HG03095 (cell line): Measurements from ENCODE around the gene DOHH.

Experiments used
- ATAC-seq: cut with Tn5 transposase; IDR thresholded peaks from one replicate; pipeline ENCODE4 v1.9.1; 2021; ENCODE audit warnings: moderate library complexity; ENCODE audit not compliant: unreplicated experiment

DOHH gene

DNA sequence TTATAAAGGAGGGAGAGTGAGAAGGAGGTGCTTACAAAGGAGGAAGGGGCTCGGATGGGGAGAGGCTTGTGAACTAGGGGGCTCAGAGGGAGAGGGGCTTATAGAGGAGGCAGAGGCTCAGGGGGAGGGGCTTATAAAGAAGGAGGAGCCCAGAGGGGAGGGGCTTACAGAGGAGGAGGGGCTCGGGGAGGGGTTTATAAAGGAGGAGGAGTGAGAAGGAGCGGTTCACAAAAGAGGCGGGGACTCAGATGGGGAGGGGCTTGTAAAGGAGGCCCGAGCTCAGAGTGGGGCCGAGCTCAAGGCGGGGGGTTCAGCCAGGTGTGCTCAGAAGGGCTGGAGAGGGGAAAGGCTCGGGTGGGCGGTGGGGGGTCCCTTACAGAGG, 20.6 kb downstream of the DOHH start:
- no peak for ATAC-seq

GRCh38 chr19:3479177-3479833, 21.2 kb downstream of the DOHH start:
- ATAC-seq, result no peak

DNA sequence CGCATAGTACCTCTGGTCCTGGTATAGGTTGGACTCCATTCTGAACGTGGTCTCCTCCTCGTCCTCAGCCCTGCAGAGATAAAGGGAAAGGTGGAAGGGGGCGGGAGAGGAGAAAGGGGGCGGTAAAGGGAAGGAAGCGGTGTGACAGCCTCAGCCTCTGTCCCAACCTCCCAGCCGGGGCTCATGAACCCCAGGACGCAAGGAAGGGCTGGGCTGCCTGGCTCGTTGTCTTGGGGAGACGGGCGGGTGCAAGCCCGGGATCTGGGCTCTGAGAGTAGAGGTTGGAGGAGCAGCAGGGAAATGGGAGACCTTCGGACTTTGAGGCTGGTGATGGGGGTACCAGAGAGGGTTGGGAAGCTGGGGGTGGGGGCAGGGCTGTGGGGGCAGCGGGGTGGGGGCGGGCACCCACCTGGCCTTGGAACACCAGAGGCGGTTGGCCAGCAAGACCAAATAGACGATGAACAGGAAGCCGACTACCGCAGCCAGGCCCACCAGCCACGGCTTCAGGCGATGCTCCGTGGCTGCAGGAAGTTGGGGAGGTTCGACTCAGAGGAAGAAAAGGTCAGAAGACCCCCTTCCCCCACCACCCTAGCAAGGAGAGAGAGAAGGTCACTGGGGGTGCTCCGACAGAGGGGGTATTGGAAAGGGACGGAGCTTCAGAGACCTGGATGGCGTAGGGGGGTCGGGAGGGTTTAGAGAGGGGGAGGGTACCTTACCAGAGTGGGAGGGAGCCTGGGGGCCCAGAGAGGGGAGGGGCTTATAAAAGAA, 21.9 kb downstream of the DOHH start:
- ATAC-seq, result no peak

GRCh38 chr19:3477951-3478350, 22.5 kb downstream of the DOHH start:
- ATAC-seq, result no peak

GRCh38 chr19:3477506-3477905, 23.0 kb downstream of the DOHH start:
- ATAC-seq, result no peak

DNA sequence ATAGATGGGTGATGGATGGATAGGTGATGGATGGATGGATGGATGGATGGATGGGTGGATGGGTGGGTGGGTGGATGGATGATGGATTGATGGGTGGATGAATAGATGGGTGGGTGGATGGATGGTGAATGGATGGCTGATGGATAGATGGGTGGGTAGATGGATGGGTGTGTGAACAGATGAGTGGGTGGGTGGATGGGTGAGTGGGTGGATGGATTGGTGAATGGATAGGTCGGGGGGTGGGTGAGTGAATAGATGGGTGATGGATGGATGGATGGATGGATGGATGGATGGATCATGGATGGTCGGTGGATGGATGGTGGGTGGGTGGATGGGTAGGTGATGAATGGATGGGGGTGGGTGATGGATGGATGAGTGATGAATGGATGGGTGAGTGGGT, 23.6 kb downstream of the DOHH start:
- ATAC-seq, result no peak

DNA sequence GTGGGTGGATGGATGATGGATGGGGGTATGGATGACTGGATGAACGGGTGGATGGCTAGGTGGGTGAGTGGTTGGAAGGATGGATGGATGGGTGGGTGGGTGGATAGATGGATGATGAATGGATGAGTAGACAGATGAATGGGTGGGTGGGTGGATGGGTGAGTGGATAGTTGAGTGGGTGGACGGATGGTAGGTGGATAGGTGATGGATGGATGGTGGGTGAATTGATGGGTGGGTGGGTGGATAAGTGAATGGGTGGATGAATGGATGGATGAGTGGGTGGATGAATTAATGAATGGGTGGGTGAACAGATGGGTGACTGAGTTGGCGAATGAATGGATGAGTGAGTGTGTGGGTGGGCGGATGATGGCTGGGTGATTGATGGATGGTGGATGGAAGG, 25.0 kb downstream of the DOHH start:
- no peak for ATAC-seq

- no peak for ATAC-seq
These were observed 25.9 kb downstream of the DOHH start for GRCh38 chr19:3474614-3475013.

DNA sequence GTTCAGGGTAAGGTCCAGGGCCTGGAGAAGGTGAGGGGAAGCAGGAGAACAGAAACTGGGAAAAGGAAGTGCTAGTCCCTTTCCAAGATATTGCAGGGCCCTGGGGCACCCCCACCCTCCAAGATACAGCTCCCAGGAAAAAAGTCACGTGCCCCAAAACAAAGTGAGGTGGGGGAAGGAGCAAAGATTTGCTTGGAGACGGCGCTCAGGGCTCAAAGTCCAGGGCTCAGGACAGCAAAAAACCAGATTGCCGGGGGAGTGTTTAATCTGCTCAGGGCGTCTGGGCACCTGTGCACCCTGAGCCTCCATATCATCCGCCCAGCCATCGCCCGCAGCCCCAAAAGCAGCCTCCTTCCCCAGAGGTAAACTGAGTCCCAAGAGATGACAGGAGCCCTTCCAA, 26.5 kb downstream of the DOHH start:
- ATAC-seq, result no peak

DNA sequence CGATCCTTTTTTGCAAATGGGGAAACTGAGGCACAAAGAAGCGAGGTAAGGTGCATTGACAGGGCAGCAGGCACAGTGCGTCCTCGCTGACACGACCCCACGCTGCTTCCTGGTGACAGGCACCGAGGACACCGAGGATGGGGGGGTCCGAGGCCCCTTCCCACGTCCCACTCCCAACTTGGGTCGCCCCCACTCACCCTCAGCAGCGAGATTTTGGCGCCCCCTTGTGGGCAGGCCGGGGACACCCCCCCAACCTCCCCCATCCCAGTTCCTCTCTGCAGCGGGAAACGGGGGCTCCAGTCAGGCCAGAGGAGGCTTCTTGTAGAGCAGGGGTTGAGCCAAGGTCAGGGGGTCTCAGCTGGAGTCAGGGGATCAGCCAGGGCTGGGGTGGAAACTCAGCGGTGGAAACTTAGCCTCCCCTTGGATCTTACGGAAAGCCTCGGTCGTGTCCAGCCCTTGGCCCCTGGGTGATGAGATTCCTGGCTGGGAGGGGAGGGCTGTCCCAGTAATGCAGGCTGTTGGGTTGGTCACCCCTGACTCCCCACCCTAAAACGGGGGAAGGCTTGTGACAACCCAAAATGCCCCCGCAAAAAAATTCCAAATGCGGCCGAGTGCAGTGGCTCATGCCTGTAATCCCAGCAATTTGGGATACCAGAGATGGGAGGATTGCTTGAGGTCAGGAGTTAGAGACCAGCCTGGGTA, 28.4 kb downstream of the DOHH start:
- no peak for ATAC-seq

DNA sequence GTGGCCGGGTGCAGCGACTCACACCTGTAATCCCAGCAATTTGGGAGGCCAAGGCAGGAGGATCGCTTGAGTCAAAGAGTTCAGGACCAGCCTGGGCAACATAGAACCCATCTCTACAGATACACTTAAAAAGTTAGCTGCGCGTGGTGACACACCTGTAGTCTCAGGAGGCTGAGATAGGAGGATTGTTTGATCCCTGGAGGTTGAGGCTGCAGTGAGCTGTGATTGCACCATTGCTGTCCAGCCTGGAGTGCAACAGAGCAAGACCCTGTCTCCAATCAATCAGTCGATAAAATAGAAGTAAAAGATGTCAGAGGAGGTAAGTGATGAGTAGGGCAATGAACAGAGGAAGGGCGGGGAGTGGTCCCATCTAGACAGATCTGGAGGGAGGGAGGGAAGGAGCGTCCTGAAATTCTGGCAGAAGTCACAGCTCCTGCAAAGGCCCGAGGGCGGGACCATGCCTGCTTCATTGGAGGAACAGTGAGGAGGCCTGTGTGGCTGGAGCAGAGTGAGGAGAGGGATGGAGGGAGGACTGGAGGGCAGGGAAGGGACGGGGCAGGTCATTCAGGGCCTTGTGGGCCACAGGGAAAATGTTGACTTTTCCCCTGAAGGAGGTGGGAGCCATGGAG, 29.9 kb downstream of the DOHH start:
- no peak for ATAC-seq

GRCh38 chr19:3469638-3470499, 30.6 kb downstream of the DOHH start:
- ATAC-seq, result no peak

- no peak for ATAC-seq
These were observed 32.3 kb downstream of the DOHH start for GRCh38 chr19:3468211-3468610.

DNA sequence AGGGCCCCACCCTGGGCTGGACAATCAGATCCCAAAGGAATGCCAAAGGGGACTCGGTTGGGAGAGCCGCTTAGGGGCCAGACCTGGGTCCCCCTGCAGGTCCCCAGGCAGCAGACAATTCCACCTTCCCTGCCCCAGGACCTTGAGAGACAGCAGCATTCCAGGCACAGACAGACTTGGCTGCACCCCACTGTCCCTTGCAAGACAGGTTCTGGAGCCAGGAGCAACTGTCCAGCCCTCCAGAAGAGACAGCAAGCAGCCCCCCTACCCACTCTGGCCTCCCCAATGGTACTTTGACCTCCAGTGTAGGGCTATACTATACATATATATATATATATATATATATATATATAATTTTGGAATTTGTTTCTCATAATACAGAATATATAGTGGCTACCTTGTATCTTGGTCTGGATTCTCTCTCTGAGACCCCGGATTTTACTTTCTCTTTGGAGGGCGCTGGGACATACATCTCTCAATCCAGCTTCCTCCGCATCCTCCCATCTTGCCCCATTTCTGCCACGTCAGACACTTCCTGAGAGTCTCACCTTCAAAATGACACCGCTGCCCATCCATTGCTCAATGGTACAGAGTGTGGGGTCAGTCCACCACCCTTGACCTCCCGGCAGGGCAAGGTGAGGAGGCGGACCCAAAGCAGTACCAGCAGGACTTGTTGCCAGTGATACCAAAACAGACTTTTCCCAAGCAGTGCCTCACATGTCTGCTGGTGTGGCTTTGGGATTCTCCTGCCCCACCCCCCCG, 32.9 kb downstream of the DOHH start:
- ATAC-seq, result no peak

DNA sequence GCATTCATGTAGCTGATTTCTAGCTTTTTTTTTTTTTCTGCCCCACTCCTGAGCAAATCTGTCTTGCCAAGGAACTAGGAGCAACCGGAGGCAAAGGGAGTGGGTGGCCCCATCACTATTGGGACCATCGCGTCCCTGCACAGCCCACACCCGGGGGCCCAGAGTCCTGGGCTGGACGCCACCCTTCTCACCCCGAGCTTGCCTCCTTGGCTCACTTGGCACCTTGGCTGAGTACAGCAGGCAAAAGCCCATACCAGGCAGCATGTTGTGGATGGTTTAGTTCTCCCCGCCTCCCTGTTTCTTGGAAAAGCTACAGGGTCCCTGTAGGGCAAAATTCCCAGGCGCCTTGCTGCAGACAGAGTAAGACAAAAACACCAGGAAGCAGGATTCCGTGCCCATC, 33.8 kb downstream of the DOHH start:
- no peak for ATAC-seq

DNA sequence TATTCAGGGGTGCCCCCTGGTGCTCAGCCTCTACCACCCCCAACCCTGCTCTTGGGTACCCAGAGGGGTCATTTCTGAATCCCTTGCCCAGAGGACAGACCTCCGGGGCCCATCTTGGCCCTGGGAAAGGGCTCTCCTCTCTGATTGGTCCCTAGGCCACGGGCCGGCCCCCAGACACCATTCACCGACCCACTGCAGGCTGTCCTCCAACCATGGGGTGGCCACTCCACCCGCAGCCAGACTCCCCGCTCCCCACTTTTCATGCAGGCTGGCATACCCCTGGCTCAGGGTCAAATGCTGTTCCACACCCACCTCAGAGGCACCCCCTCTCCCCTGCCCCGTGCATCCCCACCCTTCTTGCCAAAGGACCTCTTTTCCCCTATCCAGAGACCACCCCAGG, 34.9 kb downstream of the DOHH start:
- ATAC-seq, result no peak

GRCh38 chr19:3464587-3465235, 35.8 kb downstream of the DOHH start:
- no peak for ATAC-seq

- no peak for ATAC-seq
These were observed 36.5 kb downstream of the DOHH start for GRCh38 chr19:3463714-3464586.
